ENCODE data around the gene CDC20.
"Not testable (repeated sequence)": the region's sequence is repeated elsewhere in the genome, so short reads cannot be mapped to it uniquely, and the experiment has no call there.

Gene CDC20

GRCh38 chr1:43367026-43367903, 8.5 kb downstream of the CDC20 start:
- TF ChIP-seq CTCF (IDR thresholded peaks at IDR 0.05; ENCODE audit: poor library complexity, severe bottlenecking) = no peak
- Histone ChIP-seq H3K36me3 (ENCODE audit: low read depth) (peaks cover 32% of the 10 kb centered on the region), H3K4me1 (ENCODE audit: insufficient read depth, poor library complexity, severe bottlenecking) (peaks cover 24% of the 10 kb centered on the region), H3K27me3 (ENCODE audit: insufficient read depth, poor library complexity, severe bottlenecking) (no peaks in the 10 kb centered on the region), H3K9me3 (ENCODE audit: severe bottlenecking) (no peaks in the 10 kb centered on the region), H3K27ac (ENCODE audit: poor library complexity, severe bottlenecking) (peak overlapping the region; percentile 95), H3K4me3 (ENCODE audit: severe bottlenecking) (peak overlapping the region; percentile 79)
- ATAC-seq (ENCODE audit: low read depth) (peak; percentile 67), DNase-seq (ENCODE audit: low spot score) (peak; percentile 83)

- ATAC-seq (ENCODE audit: low read depth) = peak; percentile 68
- peak; percentile 22 for TF ChIP-seq CTCF (IDR thresholded peaks at IDR 0.05; ENCODE audit: poor library complexity, severe bottlenecking)
- Histone ChIP-seq H3K9me3 (ENCODE audit: severe bottlenecking) (no peaks in the 10 kb centered on the region), H3K27me3 (ENCODE audit: insufficient read depth, poor library complexity, severe bottlenecking) (no peaks in the 10 kb centered on the region), H3K27ac (ENCODE audit: poor library complexity, severe bottlenecking) (peak within 1 kb of the TSS; percentile 95), H3K36me3 (ENCODE audit: low read depth) (peaks cover 24% of the 10 kb centered on the region), H3K4me3 (ENCODE audit: severe bottlenecking) (peak within 1 kb of the TSS; percentile 79), H3K4me1 (ENCODE audit: insufficient read depth, poor library complexity, severe bottlenecking) (peaks cover 32% of the 10 kb centered on the region)
- DNase-seq (ENCODE audit: low spot score) = peak; percentile 84
Measured at GRCh38 chr1:43367904-43368645, 9.3 kb downstream of the CDC20 start, which contains the start of gene ELOVL1. Gene ELOVL1, minus strand, starts transcription at chr1:43368011. Its CDS starts 2,402 bp downstream, at chr1:43365609.

DNA sequence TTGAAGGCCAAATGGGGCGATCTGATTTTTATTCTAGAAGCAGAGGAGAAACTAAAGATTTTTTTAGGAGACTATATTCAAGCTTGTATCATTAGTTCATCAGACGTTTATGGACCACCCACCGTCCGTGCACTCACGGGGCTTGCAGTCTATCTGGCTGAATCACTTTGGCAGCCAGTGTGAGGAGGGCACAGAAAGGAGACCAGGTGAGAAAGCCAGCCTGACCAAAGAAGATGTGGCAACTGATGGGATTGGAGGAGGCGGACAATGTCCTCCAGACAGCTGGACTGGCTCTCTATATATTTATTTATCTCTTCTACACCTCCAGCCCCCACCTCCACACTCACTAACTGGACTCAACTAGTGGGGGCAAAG, 9.9 kb downstream of the CDC20 start:
- no peak for TF ChIP-seq CTCF (IDR thresholded peaks at IDR 0.05; ENCODE audit: poor library complexity, severe bottlenecking)
- ATAC-seq (ENCODE audit: low read depth) = no peak
- Histone ChIP-seq H3K27ac (ENCODE audit: poor library complexity, severe bottlenecking) (peak overlapping the region; percentile 95), H3K27me3 (ENCODE audit: insufficient read depth, poor library complexity, severe bottlenecking) (no peaks in the 10 kb centered on the region), H3K36me3 (ENCODE audit: low read depth) (peaks cover 18% of the 10 kb centered on the region), H3K4me3 (ENCODE audit: severe bottlenecking) (peak overlapping the region; percentile 79), H3K9me3 (ENCODE audit: severe bottlenecking) (no peaks in the 10 kb centered on the region), H3K4me1 (ENCODE audit: insufficient read depth, poor library complexity, severe bottlenecking) (peaks cover 38% of the 10 kb centered on the region)
- DNase-seq (ENCODE audit: low spot score) = no peak

DNA sequence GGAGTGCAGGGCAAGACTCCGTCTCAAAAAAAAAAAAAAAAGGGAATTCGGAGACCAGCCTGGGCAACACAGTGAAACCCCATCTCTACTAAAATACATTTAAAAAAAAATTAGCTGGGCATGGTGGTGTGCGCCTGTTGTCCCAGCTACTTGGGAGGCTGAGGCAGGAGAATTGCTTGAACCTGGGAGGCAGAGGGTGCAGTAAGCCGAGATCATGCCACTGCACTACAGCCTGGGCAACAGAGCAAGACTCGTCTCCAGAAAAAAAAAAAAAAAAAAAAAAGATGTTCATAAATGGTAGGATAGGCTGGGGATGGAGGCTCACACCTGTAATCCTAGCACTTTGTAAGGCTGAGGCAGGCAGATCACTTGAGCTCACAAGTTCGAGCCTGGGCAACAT, 11.0 kb downstream of the CDC20 start:
- ATAC-seq (ENCODE audit: low read depth); H3K4me3 ChIP-seq (ENCODE audit: severe bottlenecking); H3K27me3 ChIP-seq (ENCODE audit: insufficient read depth, poor library complexity, severe bottlenecking); DNase-seq (ENCODE audit: low spot score); H3K36me3 ChIP-seq (ENCODE audit: low read depth); H3K9me3 ChIP-seq (ENCODE audit: severe bottlenecking): not testable (repeated sequence)
- Histone ChIP-seq H3K27ac (ENCODE audit: poor library complexity, severe bottlenecking) (peak overlapping the region; percentile 95), H3K4me1 (ENCODE audit: insufficient read depth, poor library complexity, severe bottlenecking) (peaks cover 45% of the 10 kb centered on the region)

- Histone ChIP-seq H3K9me3 (ENCODE audit: severe bottlenecking) (no peaks in the 10 kb centered on the region), H3K4me1 (ENCODE audit: insufficient read depth, poor library complexity, severe bottlenecking) (peaks cover 45% of the 10 kb centered on the region), H3K36me3 (ENCODE audit: low read depth) (no peaks in the 10 kb centered on the region), H3K27me3 (ENCODE audit: insufficient read depth, poor library complexity, severe bottlenecking) (no peaks in the 10 kb centered on the region), H3K4me3 (ENCODE audit: severe bottlenecking) (no peak overlapping the region), H3K27ac (ENCODE audit: poor library complexity, severe bottlenecking) (peak overlapping the region; percentile 95)
- ATAC-seq (ENCODE audit: low read depth) = no peak
- DNase-seq (ENCODE audit: low spot score) = no peak
- no peak for TF ChIP-seq CTCF (IDR thresholded peaks at IDR 0.05; ENCODE audit: poor library complexity, severe bottlenecking)
Measured at GRCh38 chr1:43370564-43370963, 11.8 kb downstream of the CDC20 start.

Data from RWPE2 (cell line).